Stimulated activated naive CD8-positive, alpha-beta T cell treated with anti-CD3 and anti-CD28 coated beads, Interleukin-15, Interleukin-2, amounts not matched to agents 100 ng/mL and 50 ng/mL, for 24 hours (primary cell): Measurements from ENCODE around the gene FAM151A.

Experiments used
- H3K27ac Mint-ChIP-seq: one replicate; pipeline ENCODE4 v1.8.0; 2021; ENCODE audit warnings: mild to moderate bottlenecking, mixed read lengths
- H3K27me3 Mint-ChIP-seq: one replicate; pipeline ENCODE4 v1.8.0; 2021; ENCODE audit warnings: mixed read lengths
- H3K36me3 Mint-ChIP-seq: one replicate; pipeline ENCODE4 v1.8.0; 2021; ENCODE audit warnings: low read depth, mixed read lengths
- H3K4me1 Mint-ChIP-seq: one replicate; pipeline ENCODE4 v1.8.0; 2021; ENCODE audit warnings: low read depth, mixed read lengths
- H3K4me3 Mint-ChIP-seq: one replicate; pipeline ENCODE4 v1.8.0; 2021; ENCODE audit warnings: mild to moderate bottlenecking, mixed read lengths
- H3K9me3 Mint-ChIP-seq: one replicate; pipeline ENCODE4 v1.8.0; 2021; ENCODE audit warnings: mixed read lengths

Gene FAM151A

GRCh38 chr1:54580856-54581550, 42.3 kb downstream of the FAM151A start:
- Mint-ChIP-seq H3K4me1 (no peaks in the 10 kb centered on the region), H3K4me3 (no peak overlapping the region), H3K27me3 (no peaks in the 10 kb centered on the region), H3K9me3 (no peaks in the 10 kb centered on the region), H3K36me3 (no peaks in the 10 kb centered on the region), H3K27ac (no peak overlapping the region)

GRCh38 chr1:54579337-54579781, 44.0 kb downstream of the FAM151A start:
- H3K4me3 Mint-ChIP-seq: no peak overlapping the region
- H3K9me3 Mint-ChIP-seq: no peaks in the 10 kb centered on the region
- no peaks in the 10 kb centered on the region for H3K27me3 Mint-ChIP-seq
- H3K27ac Mint-ChIP-seq: no peak overlapping the region
- no peaks in the 10 kb centered on the region for H3K36me3 Mint-ChIP-seq
- no peaks in the 10 kb centered on the region for H3K4me1 Mint-ChIP-seq

- no peak overlapping the region for H3K4me3 Mint-ChIP-seq
- no peak overlapping the region for H3K27ac Mint-ChIP-seq
- no peaks in the 10 kb centered on the region for H3K9me3 Mint-ChIP-seq
- no peaks in the 10 kb centered on the region for H3K36me3 Mint-ChIP-seq
- H3K4me1 Mint-ChIP-seq: no peaks in the 10 kb centered on the region
- H3K27me3 Mint-ChIP-seq: no peaks in the 10 kb centered on the region
Measured at GRCh38 chr1:54577612-54578011, 45.7 kb downstream of the FAM151A start.

GRCh38 chr1:54575605-54576290, 47.6 kb downstream of the FAM151A start:
- Mint-ChIP-seq H3K27ac (no peak overlapping the region), H3K4me3 (no peak overlapping the region), H3K27me3 (no peaks in the 10 kb centered on the region), H3K9me3 (no peaks in the 10 kb centered on the region), H3K36me3 (no peaks in the 10 kb centered on the region), H3K4me1 (no peaks in the 10 kb centered on the region)

GRCh38 chr1:54575161-54575560, 48.2 kb downstream of the FAM151A start:
- Mint-ChIP-seq H3K36me3 (no peaks in the 10 kb centered on the region), H3K27me3 (no peaks in the 10 kb centered on the region), H3K4me3 (no peak overlapping the region), H3K4me1 (no peaks in the 10 kb centered on the region), H3K27ac (no peak overlapping the region), H3K9me3 (no peaks in the 10 kb centered on the region)

GRCh38 chr1:54574158-54574778, 49.1 kb downstream of the FAM151A start:
- Mint-ChIP-seq H3K9me3 (no peaks in the 10 kb centered on the region), H3K36me3 (no peaks in the 10 kb centered on the region), H3K27me3 (no peaks in the 10 kb centered on the region), H3K27ac (no peak overlapping the region), H3K4me1 (no peaks in the 10 kb centered on the region), H3K4me3 (no peak overlapping the region)

GRCh38 chr1:54572542-54572850, 50.8 kb downstream of the FAM151A start:
- no peaks in the 10 kb centered on the region for H3K27me3 Mint-ChIP-seq
- H3K4me3 Mint-ChIP-seq: no peak overlapping the region
- no peaks in the 10 kb centered on the region for H3K9me3 Mint-ChIP-seq
- no peaks in the 10 kb centered on the region for H3K36me3 Mint-ChIP-seq
- no peak overlapping the region for H3K27ac Mint-ChIP-seq
- no peaks in the 10 kb centered on the region for H3K4me1 Mint-ChIP-seq

- Mint-ChIP-seq H3K27ac (no peak overlapping the region), H3K4me3 (no peak overlapping the region), H3K36me3 (no peaks in the 10 kb centered on the region), H3K27me3 (no peaks in the 10 kb centered on the region), H3K9me3 (no peaks in the 10 kb centered on the region), H3K4me1 (no peaks in the 10 kb centered on the region)
Measured at GRCh38 chr1:54571803-54572541, 51.4 kb downstream of the FAM151A start.

- H3K9me3 Mint-ChIP-seq: no peaks in the 10 kb centered on the region
- H3K4me3 Mint-ChIP-seq: no peak overlapping the region
- no peaks in the 10 kb centered on the region for H3K4me1 Mint-ChIP-seq
- no peak overlapping the region for H3K27ac Mint-ChIP-seq
- H3K27me3 Mint-ChIP-seq: no peaks in the 10 kb centered on the region
- no peaks in the 10 kb centered on the region for H3K36me3 Mint-ChIP-seq
Measured at GRCh38 chr1:54571326-54571725, 52.0 kb downstream of the FAM151A start.

GRCh38 chr1:54570161-54570560, 53.2 kb downstream of the FAM151A start:
- Mint-ChIP-seq H3K36me3 (no peaks in the 10 kb centered on the region), H3K4me3 (no peak overlapping the region), H3K27ac (no peak overlapping the region), H3K4me1 (no peaks in the 10 kb centered on the region), H3K27me3 (no peaks in the 10 kb centered on the region), H3K9me3 (no peaks in the 10 kb centered on the region)

GRCh38 chr1:54569339-54569738, 54.0 kb downstream of the FAM151A start:
- Mint-ChIP-seq H3K27ac (no peak overlapping the region), H3K4me3 (no peak overlapping the region), H3K9me3 (no peaks in the 10 kb centered on the region), H3K4me1 (no peaks in the 10 kb centered on the region), H3K36me3 (no peaks in the 10 kb centered on the region), H3K27me3 (no peaks in the 10 kb centered on the region)

- Mint-ChIP-seq H3K9me3 (no peaks in the 10 kb centered on the region), H3K4me1 (no peaks in the 10 kb centered on the region), H3K27me3 (no peaks in the 10 kb centered on the region), H3K4me3 (no peak overlapping the region), H3K27ac (no peak overlapping the region), H3K36me3 (no peaks in the 10 kb centered on the region)
Measured at GRCh38 chr1:54567961-54568360, 55.4 kb downstream of the FAM151A start.

GRCh38 chr1:54566438-54567141, 56.7 kb downstream of the FAM151A start:
- H3K4me3 Mint-ChIP-seq: no peak overlapping the region
- H3K9me3 Mint-ChIP-seq: no peaks in the 10 kb centered on the region
- H3K36me3 Mint-ChIP-seq: no peaks in the 10 kb centered on the region
- no peak overlapping the region for H3K27ac Mint-ChIP-seq
- H3K27me3 Mint-ChIP-seq: no peaks in the 10 kb centered on the region
- H3K4me1 Mint-ChIP-seq: no peaks in the 10 kb centered on the region

GRCh38 chr1:54565113-54565501, 58.2 kb downstream of the FAM151A start:
- Mint-ChIP-seq H3K9me3 (no peaks in the 10 kb centered on the region), H3K27me3 (no peaks in the 10 kb centered on the region), H3K4me1 (no peaks in the 10 kb centered on the region), H3K36me3 (no peaks in the 10 kb centered on the region), H3K27ac (no peak overlapping the region), H3K4me3 (no peak overlapping the region)
